K562 (cell line): ENCODE data around the gene CDKL4. TPM values are rescaled to one million over a fixed set of nuclear protein-coding genes. Genes with fewer than 3 reads are reported as not detected.

Source experiments
- ZNF23 ChIP-seq: fragments of 250-450 bp; sonication (Bioruptor Pico); IDR thresholded peaks from 2 replicates; pipeline ENCODE4 v1.4.0; 2020; ENCODE audit warnings: mild to moderate bottlenecking
- polyA plus RNA-seq, 8 experiments: library from polyadenylated mRNA; depleted of rRNA in 4 of 8; stranded (reverse) in 5 of 8; unstranded in 3 of 8; fragments of >200 nt; fragmentation: Nextera tagmentation in 2 of 8; fragmentation: Illumina TruSeq in 1 of 8; extraction: Ambion mirVana in 2 of 8; extraction: Trizol in 1 of 8; gene quantifications; 2 replicates each; pipeline versions ENCODE4 v1.2.1 to v1.2.3, GENCODE V29; 2011 to 2014; ENCODE audit warnings: inconsistent platforms in 1 of 8, missing spikeins in 1 of 8
- total RNA-seq, 7 experiments: library from RNA; depleted of rRNA in 6 of 7; stranded (reverse); fragments of >200 nt in 6 of 7; fragmentation: Illumina TruSeq in 2 of 7; extraction: Trizol in 2 of 7; gene quantifications; 2 replicates each; pipeline versions ENCODE4 v1.2.1 to v1.2.3, GENCODE V29; 2011 to 2021; ENCODE audit warnings: low replicate concordance in 1 of 7
- TF ChIP-seq, protein P1 (sequence below): fragments of 450-650 bp; IDR thresholded peaks from 2 replicates; pipeline ENCODE4 v1.6.1; 2016; ENCODE audit warnings: mild to moderate bottlenecking
- TF ChIP-seq, protein P2 (sequence below): fragments of 450-650 bp; formaldehyde crosslinking; IDR thresholded peaks from 2 replicates; pipeline ENCODE4 v1.4.0; 2020; ENCODE audit warnings: mild to moderate bottlenecking, moderate library complexity

CDKL4 gene
- total and polyA plus RNA-seq, 9 of the 15 experiments (the other 6 are each of a cell fraction or from before 2014, with no cell fraction given), result not detected

DNA sequence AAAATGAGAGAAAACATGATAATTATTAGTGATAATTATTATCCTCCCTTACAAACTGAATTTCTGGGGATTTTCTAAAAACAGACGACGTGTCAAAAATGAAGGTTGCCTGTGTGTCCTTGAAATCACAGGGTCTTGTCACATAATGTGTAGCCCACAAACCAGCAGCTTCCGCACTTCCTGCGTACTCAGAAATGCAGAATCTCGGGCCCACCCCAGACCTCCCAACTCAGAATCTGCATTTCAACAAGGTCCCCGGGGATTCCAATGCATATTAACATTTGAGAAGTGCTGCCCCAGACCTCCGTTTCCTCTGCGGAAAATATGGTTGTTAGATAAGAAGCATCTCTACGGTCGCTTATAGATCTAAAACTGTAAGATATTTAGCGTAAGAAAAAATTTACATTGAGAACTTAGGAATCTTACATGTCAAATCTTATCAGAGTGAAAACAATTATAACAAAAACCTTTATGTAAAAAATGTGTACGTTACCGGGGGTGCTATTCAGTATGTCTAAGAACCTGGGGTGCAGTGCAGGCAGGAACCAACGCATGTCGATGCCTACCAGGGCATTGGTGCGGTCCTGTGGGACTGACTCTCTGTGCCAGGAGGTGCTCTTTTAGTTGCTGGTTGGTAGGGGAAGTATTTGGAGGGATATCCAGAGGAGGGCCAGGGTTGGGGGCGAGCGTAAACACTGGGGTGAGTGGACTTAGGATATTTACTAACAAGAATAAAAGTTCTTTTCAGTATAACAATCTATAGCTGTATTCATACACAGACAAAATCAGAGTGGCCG is 15.2 kb downstream of the CDKL4 start (continued):
- TF ChIP-seq, protein P1, sequence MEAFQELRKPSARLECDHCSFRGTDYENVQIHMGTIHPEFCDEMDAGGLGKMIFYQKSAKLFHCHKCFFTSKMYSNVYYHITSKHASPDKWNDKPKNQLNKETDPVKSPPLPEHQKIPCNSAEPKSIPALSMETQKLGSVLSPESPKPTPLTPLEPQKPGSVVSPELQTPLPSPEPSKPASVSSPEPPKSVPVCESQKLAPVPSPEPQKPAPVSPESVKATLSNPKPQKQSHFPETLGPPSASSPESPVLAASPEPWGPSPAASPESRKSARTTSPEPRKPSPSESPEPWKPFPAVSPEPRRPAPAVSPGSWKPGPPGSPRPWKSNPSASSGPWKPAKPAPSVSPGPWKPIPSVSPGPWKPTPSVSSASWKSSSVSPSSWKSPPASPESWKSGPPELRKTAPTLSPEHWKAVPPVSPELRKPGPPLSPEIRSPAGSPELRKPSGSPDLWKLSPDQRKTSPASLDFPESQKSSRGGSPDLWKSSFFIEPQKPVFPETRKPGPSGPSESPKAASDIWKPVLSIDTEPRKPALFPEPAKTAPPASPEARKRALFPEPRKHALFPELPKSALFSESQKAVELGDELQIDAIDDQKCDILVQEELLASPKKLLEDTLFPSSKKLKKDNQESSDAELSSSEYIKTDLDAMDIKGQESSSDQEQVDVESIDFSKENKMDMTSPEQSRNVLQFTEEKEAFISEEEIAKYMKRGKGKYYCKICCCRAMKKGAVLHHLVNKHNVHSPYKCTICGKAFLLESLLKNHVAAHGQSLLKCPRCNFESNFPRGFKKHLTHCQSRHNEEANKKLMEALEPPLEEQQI, result no peak
- no peak for TF ChIP-seq ZNF23 (CRISPR knock-in tag)
- TF ChIP-seq, protein P2, sequence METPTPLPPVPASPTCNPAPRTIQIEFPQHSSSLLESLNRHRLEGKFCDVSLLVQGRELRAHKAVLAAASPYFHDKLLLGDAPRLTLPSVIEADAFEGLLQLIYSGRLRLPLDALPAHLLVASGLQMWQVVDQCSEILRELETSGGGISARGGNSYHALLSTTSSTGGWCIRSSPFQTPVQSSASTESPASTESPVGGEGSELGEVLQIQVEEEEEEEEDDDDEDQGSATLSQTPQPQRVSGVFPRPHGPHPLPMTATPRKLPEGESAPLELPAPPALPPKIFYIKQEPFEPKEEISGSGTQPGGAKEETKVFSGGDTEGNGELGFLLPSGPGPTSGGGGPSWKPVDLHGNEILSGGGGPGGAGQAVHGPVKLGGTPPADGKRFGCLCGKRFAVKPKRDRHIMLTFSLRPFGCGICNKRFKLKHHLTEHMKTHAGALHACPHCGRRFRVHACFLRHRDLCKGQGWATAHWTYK (CRISPR knock-in tag), result no peak
